ENCODE measurements around the gene PRXL2A. TPM values are rescaled to one million over a fixed set of nuclear protein-coding genes. Genes with fewer than 3 reads are reported as not detected.

Gene PRXL2A
- total and polyA plus RNA-seq, 2 of the 4 experiments (the other 2 are of a cell fraction): 0.90 to 0.92 TPM

DNA sequence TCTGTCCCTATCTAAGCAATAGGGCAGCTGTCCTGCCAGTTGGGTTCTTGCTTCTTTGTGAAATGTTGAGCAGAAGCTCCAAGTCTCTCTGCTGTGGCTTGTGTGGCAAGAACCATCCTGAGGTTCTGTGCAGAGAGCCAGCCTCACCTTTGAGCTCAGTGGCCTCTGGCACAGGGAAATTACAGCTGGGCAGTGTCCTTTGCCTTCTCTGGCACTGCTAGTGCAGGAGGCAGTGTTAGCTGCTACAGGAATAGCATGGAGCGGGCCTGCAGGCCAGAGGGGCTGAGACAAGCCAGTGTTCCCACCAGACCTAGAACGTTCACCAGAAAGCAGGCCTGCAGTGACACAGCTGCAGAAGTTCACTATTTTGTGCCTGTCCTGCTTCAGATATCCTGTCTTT, 1.8 kb downstream of the PRXL2A start:
- intact Hi-C loops (cut with micrococcal nuclease): no loop called here
- POLR2A ChIA-PET (ENCODE audit: unreplicated experiment): no interaction called here

More for the DNA sequence above, 1.8 kb downstream of the PRXL2A start:
- no peak overlapping the region for H3K56ac ChIP-seq (ENCODE audit: extremely low read depth, insufficient read depth, low read length)
- no peak overlapping the region for H3K23ac ChIP-seq (ENCODE audit: low read depth, low read length)
- H4K20me1 ChIP-seq (ENCODE audit: insufficient read depth, low read length): no peaks in the 10 kb centered on the region
- no peaks in the 10 kb centered on the region for H3K79me1 ChIP-seq (ENCODE audit: low read depth in 1 of 2, low read length in 2 of 2)
- CTCF ChIA-PET: no interaction called here
- in situ Hi-C loops (cut with MboI; ENCODE audit: low sequenced_read_pairs): no loop called here
- H3K27me3 ChIP-seq (ENCODE audit: control insufficient read depth, insufficient read depth, low read length): peaks cover 18% of the 10 kb centered on the region
- H4K5ac ChIP-seq (ENCODE audit: low read depth, low read length): no peak overlapping the region
- H3K9me1 ChIP-seq (ENCODE audit: insufficient read depth, low read length): peaks cover 3% of the 10 kb centered on the region; the same call in 1 of the 2 replicates
- H2BK20ac ChIP-seq (ENCODE audit: low read depth, low read length): no peak overlapping the region
- no peak overlapping the region for H3K14ac ChIP-seq (replicated peaks; ENCODE audit: low read depth, low read length)
- H2BK15ac ChIP-seq (ENCODE audit: low read depth, low read length): no peak overlapping the region
- H3K4me2 ChIP-seq (ENCODE audit: low read depth, low read length): no peak overlapping the region
- H3K4ac ChIP-seq (ENCODE audit: low read depth, low read length): no peak overlapping the region
- H3K4me1 ChIP-seq (ENCODE audit: control insufficient read depth, insufficient read depth, low read length): peaks cover 3% of the 10 kb centered on the region; the same call in 1 of the 2 replicates
- H3K4me3 ChIP-seq (ENCODE audit: insufficient read depth, low read depth, low read length): no peak overlapping the region
- no TSS peak for BruUV-seq (replicated peaks)
- no peaks in the 10 kb centered on the region for H3K36me3 ChIP-seq (ENCODE audit: control insufficient read depth, insufficient read depth, low read length)
- no peak overlapping the region for H2AK5ac ChIP-seq (ENCODE audit: low read depth, low read length)
- H4K8ac ChIP-seq (ENCODE audit: low read depth in 2 of 2, low read length in 2 of 2): no peak overlapping the region
- no peaks in the 10 kb centered on the region for H3K9me3 ChIP-seq (ENCODE audit: control insufficient read depth, insufficient read depth, low read length)
- no peak overlapping the region for H2BK5ac ChIP-seq (ENCODE audit: low read depth, low read length, poor library complexity, severe bottlenecking)
- no peak overlapping the region for H2BK120ac ChIP-seq (ENCODE audit: low read depth, low read length)
- H2AFZ ChIP-seq (replicated peaks; ENCODE audit: low read length, poor library complexity): no peak overlapping the region
- TF ChIP-seq MAFK (IDR thresholded peaks at IDR 0.05; ENCODE audit: low read depth, low read length) (no peak), NFE2L2 (IDR thresholded peaks at IDR 0.05; ENCODE audit: low read depth, low read length) (no peak)
- H2AK9ac ChIP-seq (replicated peaks; ENCODE audit: low read depth, low read length, poor library complexity): no peak overlapping the region
- no peak overlapping the region for H4K91ac ChIP-seq (ENCODE audit: insufficient read depth, low read depth, low read length)
- no peak overlapping the region for H3K9ac ChIP-seq (ENCODE audit: low read depth, low read length)
- H3K18ac ChIP-seq (ENCODE audit: low read depth, low read length): no peak overlapping the region
- no peak for DNase-seq
- no peak for ATAC-seq (ENCODE audit: low read depth)
- no peak overlapping the region for H3K27ac ChIP-seq (ENCODE audit: insufficient read depth, low read length)
- dilution Hi-C loops (cut with HindIII; ENCODE audit: low sequenced_read_pairs, unreplicated experiment): no loop called here
- no CpG with 5 or more reads among the region's 2 CpGs for WGBS, 2 experiments (ENCODE audit: extremely low coverage in 2 of 2, insufficient read length in 1 of 2)

All from IMR-90 (cell line).